ENCODE data around the gene DIDO1. TPM values are rescaled to one million over a fixed set of nuclear protein-coding genes. Genes with fewer than 3 reads are reported as not detected.

Gene DIDO1
- polyA plus RNA-seq, 1 of the 3 experiments (the other 2 are of a cell fraction) = 14.7 TPM

GRCh38 chr20:62918831-62919230 is 7.5 kb downstream of the DIDO1 start (continued):
- TF ChIP-seq, protein P1, sequence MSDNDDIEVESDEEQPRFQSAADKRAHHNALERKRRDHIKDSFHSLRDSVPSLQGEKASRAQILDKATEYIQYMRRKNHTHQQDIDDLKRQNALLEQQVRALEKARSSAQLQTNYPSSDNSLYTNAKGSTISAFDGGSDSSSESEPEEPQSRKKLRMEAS (IDR thresholded peaks at IDR 0.05; ENCODE audit: low read depth) = no peak

- ChIA-PET CTCF (interaction anchor here (0.9 to 17.1 kb wide), 3 partner anchors 8 to 28 kb away, joined by 3 to 181 read pairs (median 127); no protein-coding TSS in a partner anchor), POLR2A (no interaction called here)
- Histone ChIP-seq H3K27ac (ENCODE audit: low read depth in 2 of 2, low read length in 1 of 2) (no peak overlapping the region), H4K20me1 (ENCODE audit: insufficient read depth) (peaks cover 100% of the 10 kb centered on the region), H3K9ac (no peak overlapping the region), H3F3A (replicated peaks; ENCODE audit: insufficient read depth) (peaks cover 4% of the 10 kb centered on the region), H3K9me2 (no peaks in the 10 kb centered on the region), H2AFZ (ENCODE audit: low read depth) (no peak overlapping the region), H3K4me2 (no peak overlapping the region), H3K79me2 (ENCODE audit: insufficient read depth) (peaks cover 100% of the 10 kb centered on the region), H3K27me3 (ENCODE audit: insufficient read depth) (no peaks in the 10 kb centered on the region), H3K36me3 (replicated peaks in 1 of 2; ENCODE audit: control insufficient read depth in 1 of 2, insufficient read depth in 2 of 2, low read length in 1 of 2) (peaks cover 4 to 13% of the 10 kb centered on the region in 2 experiments), H3K4me1 (ENCODE audit: control insufficient read depth in 1 of 2, insufficient read depth in 2 of 2, low read depth in 1 of 2, low read length in 1 of 2) (peaks cover 16 to 31% of the 10 kb centered on the region in 2 experiments; a peak in 2 of 4 replicates), H3K4me3 (ENCODE audit: low read depth in 2 of 2, low read length in 1 of 2) (no peak overlapping the region), H3K9me3 (no peaks in the 10 kb centered on the region)
- no peak for TF ChIP-seq TAF1 (IDR thresholded peaks at IDR 0.05; ENCODE audit: borderline replicate concordance, low read depth, low read length)
- no peak for TF ChIP-seq CHD2 (IDR thresholded peaks at IDR 0.05; ENCODE audit: low read length, partially characterized antibody)
- no peak for TF ChIP-seq FOSL2 (IDR thresholded peaks at IDR 0.05; ENCODE audit: borderline replicate concordance, low read depth)
- no peak for TF ChIP-seq FOXM1 (IDR thresholded peaks at IDR 0.05; ENCODE audit: low read depth)
- no peak for TF ChIP-seq RCOR1 (IDR thresholded peaks at IDR 0.05; ENCODE audit: low read length)
- TF ChIP-seq, protein P2, sequence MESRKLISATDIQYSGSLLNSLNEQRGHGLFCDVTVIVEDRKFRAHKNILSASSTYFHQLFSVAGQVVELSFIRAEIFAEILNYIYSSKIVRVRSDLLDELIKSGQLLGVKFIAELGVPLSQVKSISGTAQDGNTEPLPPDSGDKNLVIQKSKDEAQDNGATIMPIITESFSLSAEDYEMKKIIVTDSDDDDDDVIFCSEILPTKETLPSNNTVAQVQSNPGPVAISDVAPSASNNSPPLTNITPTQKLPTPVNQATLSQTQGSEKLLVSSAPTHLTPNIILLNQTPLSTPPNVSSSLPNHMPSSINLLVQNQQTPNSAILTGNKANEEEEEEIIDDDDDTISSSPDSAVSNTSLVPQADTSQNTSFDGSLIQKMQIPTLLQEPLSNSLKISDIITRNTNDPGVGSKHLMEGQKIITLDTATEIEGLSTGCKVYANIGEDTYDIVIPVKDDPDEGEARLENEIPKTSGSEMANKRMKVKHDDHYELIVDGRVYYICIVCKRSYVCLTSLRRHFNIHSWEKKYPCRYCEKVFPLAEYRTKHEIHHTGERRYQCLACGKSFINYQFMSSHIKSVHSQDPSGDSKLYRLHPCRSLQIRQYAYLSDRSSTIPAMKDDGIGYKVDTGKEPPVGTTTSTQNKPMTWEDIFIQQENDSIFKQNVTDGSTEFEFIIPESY (IDR thresholded peaks at IDR 0.05; ENCODE audit: borderline replicate concordance, low read depth) = no peak
- no peak for TF ChIP-seq RFX5 (IDR thresholded peaks at IDR 0.05; ENCODE audit: low read length)
- TF ChIP-seq SMC3 (IDR thresholded peaks at IDR 0.05; ENCODE audit: low read depth, low read length) = no peak
- TF ChIP-seq GATA2 (CRISPR knock-in tag; IDR thresholded peaks at IDR 0.05) = no peak
- no peak for TF ChIP-seq TEAD4 (IDR thresholded peaks at IDR 0.05; ENCODE audit: borderline replicate concordance, insufficient read depth)
- no peak for TF ChIP-seq POLR2AphosphoS5 (IDR thresholded peaks at IDR 0.05; ENCODE audit: low read depth, low read length)
- TF ChIP-seq EZH2phosphoT487 (IDR thresholded peaks at IDR 0.05; ENCODE audit: borderline replicate concordance, low read depth) = no peak
- no peak for TF ChIP-seq REST (IDR thresholded peaks at IDR 0.05; ENCODE audit: low read depth, low read length)
- TF ChIP-seq, protein P3, sequence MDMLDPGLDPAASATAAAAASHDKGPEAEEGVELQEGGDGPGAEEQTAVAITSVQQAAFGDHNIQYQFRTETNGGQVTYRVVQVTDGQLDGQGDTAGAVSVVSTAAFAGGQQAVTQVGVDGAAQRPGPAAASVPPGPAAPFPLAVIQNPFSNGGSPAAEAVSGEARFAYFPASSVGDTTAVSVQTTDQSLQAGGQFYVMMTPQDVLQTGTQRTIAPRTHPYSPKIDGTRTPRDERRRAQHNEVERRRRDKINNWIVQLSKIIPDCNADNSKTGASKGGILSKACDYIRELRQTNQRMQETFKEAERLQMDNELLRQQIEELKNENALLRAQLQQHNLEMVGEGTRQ (IDR thresholded peaks at IDR 0.05; ENCODE audit: borderline replicate concordance, low read depth, low read length) = no peak
- no peak for TF ChIP-seq RAD21 (IDR thresholded peaks at IDR 0.05; ENCODE audit: low read length)
- no peak for TF ChIP-seq RXRA (IDR thresholded peaks at IDR 0.05; ENCODE audit: borderline replicate concordance, low read depth)
- TF ChIP-seq, protein P4, sequence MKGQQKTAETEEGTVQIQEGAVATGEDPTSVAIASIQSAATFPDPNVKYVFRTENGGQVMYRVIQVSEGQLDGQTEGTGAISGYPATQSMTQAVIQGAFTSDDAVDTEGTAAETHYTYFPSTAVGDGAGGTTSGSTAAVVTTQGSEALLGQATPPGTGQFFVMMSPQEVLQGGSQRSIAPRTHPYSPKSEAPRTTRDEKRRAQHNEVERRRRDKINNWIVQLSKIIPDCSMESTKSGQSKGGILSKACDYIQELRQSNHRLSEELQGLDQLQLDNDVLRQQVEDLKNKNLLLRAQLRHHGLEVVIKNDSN (IDR thresholded peaks at IDR 0.05; ENCODE audit: borderline replicate concordance, low read depth) = no peak
- no peak for TF ChIP-seq PBX3 (IDR thresholded peaks at IDR 0.05)
- TF ChIP-seq IRF3 (IDR thresholded peaks at IDR 0.05; ENCODE audit: low read depth, low read length) = no peak
- DNase-seq = no peak
- 100% methylated on average over 3 of the region's 3 CpGs for WGBS (ENCODE audit: low lambda C conversion rate)
Measured at GRCh38 chr20:62918147-62918546, 8.2 kb downstream of the DIDO1 start.
